ENCODE results near the gene RAB37. TPM values are rescaled to one million over a fixed set of nuclear protein-coding genes. Genes with fewer than 3 reads are reported as not detected.

RAB37 gene
- polyA plus RNA-seq, 4 donors = 4.8 to 5.6 (median 4.9) TPM

DNA sequence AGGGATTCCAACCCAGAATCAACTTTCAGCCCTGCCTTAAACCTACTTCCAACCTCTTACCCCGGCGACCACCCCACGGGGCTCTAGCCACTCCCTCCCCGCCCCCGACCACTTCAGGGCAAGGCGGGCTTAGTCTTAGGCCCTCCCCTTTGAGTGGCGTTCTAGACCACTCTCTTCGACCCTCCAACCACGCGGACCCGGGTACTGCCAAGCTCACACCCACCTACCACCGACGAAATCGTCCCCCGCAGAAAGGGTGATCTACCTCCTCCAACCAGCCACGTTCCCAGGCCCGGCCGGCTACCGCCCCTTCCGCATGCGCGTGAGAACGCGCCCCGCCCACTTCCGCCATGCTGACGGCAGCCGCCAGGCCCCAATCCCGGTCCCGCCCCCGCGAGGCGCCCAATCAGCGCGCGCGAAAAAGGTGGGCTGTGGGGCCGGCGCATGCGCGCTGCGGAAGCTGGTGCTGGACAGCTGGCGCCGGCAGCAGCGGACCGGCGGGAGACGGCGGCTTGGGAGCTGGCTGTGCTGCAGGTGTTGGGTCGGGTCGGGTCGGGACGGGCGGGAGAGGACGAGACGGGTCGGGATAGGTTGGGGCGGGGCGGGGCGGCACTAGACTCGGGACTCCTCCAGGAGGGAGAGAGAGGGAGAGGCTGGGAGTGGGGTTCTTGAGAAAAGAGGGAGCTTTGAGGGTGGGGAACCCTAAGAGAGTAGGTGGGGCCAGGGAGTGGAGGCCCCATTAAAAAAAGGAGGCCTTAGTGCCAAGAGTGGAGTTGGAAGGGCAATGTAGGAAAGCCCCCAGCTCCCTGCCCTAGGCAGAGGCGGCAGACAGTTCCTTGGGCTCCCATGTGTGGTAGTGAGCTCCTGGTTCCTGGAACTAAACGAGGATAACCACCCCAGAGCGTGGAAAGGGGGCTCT is 39.2 kb downstream of the RAB37 start, which contains the start of gene NAT9:
TSS of gene NAT9 (minus strand) at position 302 of the 919 bp plus-strand sequence. CDS start 647 bp downstream, outside the sequence.
- peak in 3 of 4 donors; percentile 89 to 92 (median 90) for DNase-seq (ENCODE audit: low read depth in 4 of 4, low spot score in 2 of 4)

DNA sequence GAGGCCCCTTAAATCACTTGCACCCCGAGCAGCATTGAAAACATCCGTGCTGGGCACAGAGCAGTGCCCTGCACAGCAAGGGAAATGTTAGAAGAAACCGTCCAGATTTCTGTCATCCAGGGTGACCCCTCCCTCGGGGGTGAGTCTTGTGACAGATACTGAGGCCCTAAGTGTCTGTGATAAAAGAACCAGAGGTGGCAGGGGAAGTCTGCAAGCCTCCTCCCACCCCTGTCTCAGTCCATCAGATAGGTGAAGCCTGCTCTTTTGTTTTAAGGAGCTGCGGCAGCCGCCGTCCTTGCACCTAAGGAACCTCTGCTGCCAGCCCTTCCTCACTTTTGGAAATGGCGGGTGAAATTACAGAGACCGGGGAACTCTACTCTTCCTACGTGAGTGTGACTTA is 39.9 kb downstream of the RAB37 start:
- DNase-seq (ENCODE audit: low read depth in 4 of 4, low spot score in 2 of 4) = no peak

DNA sequence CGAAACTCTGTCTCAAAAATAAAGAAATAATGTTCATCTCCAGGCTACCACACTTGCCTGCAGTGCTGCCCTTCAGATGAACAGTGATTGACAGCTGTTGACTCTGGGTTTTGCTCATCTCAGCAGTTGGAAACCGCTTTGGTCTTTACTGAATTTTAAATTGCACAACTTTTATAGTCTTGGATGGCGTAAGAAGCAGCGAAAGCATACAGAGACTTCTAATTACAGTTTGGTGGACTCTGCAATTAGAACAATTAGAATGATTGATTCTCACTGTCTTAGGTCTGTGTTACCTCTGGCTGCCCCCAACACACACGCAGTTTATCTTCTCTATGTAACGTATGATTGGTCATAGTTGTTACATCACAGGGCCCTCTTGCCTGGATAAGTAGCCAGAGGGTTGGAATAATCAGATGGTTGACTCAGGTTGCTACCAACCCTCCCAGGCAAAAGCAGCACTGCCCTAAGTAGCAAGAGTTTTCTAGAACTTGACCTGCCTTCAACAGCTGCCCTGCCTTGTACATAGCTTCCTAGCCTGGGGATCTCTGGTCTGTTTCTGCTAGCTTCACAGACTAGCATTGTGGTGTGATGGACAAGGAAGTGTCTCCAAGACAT is 41.0 kb downstream of the RAB37 start:
- DNase-seq (ENCODE audit: low read depth in 4 of 4, low spot score in 2 of 4) = no peak

DNA sequence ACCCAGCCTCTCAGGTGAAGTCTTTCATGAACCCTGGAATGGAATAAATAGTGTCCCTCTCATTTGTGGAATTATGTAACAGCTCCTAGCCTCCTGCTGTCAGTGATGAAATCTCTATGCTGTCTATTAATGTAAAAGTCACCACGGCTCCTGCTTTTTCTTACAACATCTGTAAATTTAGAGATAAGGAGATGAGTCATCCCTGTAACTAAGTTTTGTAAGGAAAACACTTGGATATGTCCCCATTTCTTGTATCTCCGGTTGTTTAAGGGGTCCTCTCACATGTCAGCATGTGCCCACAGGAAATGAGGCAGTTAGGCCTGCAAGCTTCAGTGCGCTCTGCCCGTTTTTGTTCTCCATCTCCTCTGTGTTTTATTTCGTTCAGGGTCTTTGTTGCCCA is 41.9 kb downstream of the RAB37 start:
- DNase-seq (ENCODE audit: low read depth in 4 of 4, low spot score in 2 of 4) = no peak

DNA sequence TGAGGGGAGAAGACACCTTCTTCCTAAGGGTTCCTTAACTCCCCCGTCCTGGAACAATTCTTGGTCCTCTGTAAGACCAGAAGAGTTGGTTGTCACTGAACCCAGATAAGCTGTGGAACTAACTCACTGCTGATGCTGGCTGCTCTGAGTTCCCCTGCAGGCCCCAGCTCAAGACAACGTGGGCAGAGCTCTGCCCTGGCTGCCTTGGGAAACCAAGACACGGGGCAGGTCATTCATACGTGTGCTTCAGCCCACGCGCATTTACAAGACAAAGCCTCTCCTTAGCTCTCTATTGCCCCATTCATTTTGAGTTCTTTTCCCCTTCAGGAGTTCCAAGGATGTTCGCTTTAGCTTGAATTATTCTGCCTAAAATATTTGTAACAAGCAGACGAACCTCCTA is 42.4 kb downstream of the RAB37 start:
- DNase-seq (ENCODE audit: low read depth in 4 of 4, low spot score in 2 of 4) = no peak

GRCh38 chr17:74779948-74780400 is 42.9 kb downstream of the RAB37 start:
- DNase-seq (ENCODE audit: low read depth in 4 of 4, low spot score in 2 of 4) = no peak

GRCh38 chr17:74780443-74781238 is 43.6 kb downstream of the RAB37 start:
- no peak for DNase-seq (ENCODE audit: low read depth in 4 of 4, low spot score in 2 of 4)

DNA sequence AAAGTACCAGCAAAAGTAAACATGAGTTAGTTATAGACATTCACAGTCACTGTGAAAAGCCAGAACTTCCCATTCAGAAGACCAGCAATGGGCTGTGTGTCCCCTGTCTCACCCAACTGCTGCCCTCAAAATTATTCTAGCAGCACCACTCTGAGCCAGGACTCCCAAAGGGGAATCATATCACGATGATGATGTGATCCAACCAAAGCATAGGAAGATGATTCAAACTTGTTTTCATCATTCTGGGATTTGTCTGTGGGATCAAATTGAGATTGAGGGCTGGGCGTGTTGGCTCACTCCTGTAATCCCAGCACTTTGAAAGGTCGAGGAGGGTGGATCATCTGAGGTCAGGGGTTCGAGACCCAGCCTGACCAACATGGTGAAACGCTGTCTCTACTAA is 45.5 kb downstream of the RAB37 start:
- no peak for DNase-seq (ENCODE audit: low read depth in 4 of 4, low spot score in 2 of 4)

DNA sequence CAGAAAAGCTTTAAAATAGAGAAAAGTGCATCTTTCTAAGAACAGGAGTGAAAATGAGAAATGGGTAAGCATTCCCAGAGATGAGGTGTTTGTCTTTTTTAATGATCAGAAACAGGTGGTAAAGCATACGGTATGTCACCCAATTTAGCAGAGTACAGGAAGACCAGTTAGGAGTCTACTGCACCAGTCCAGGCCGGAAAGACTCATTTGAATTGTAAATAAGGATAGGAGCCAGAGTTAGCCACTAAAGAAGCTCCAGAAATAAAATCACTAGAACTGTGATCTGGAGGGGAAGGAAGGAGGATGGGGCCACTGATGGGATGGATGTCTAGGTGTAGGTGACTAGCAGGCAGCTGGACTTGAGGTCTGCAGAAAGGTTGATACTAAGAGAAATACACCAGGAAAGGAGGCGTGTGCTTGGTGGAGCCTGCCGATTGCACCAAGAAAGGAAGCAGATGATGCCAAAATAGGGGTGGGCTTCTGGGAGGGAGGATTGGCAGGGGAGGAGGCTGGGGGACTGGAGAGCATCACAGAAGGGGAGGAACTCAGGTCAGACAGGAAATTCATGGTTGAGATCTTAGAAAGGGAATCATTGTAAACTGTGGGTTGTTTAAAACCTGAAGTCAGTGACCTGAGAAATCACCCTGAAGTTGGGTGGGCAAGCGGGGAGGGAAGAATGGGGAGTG is 47.2 kb downstream of the RAB37 start:
- no peak for DNase-seq (ENCODE audit: low read depth in 4 of 4, low spot score in 2 of 4)

- DNase-seq (ENCODE audit: low read depth in 4 of 4, low spot score in 2 of 4) = no peak
Measured at GRCh38 chr17:74785096-74785980, 48.3 kb downstream of the RAB37 start.

DNA sequence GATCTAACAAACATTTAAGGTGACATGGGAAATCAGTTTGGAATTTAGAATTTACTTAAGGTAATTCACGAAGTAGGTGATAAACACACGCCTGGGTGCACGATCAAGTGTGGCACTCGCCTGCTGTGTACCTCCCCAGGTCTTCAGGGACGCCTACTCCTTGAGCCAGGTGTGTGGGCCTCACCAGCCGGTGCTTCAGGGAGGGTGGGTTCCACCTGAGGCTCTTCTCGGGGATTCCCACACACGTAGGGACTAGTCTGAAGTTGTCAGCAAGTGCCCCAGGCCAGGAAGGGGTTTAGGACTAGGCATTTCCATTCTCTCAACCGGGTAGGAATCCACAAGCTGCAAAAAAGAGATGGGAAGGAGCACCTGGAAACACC is 48.9 kb downstream of the RAB37 start:
- no peak for DNase-seq (ENCODE audit: low read depth in 4 of 4, low spot score in 2 of 4)

DNA sequence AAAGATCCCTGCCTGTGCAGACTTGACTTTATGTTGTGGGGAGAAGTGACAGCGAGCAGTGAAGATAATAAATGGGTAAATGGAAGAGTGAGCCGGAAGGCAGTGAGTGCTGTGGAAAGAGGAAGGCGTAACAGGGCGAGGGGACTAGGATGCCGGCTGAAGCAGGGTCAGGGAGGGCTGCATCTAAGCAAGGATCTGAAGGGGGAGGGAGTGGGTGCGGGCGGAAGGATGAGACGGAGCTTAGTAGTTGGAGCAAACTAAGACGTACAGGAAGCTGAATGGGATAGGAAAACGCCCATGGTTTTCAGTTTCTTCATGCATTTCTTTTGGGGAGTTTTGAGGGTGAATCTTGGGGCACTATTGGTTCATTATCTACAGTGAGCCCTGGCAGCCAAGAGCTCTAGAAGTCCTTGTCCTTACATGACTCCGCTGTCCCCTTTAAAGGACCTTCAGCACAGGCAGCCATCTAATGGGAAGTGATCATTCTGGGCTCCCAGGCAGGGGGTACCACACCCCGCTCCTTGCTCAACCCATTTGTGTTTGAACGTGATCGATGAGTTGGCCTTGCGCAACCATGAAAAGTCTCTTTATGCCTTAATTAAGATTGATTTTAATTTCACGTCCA is 49.5 kb downstream of the RAB37 start:
- DNase-seq (ENCODE audit: low read depth in 4 of 4, low spot score in 2 of 4) = no peak

DNA sequence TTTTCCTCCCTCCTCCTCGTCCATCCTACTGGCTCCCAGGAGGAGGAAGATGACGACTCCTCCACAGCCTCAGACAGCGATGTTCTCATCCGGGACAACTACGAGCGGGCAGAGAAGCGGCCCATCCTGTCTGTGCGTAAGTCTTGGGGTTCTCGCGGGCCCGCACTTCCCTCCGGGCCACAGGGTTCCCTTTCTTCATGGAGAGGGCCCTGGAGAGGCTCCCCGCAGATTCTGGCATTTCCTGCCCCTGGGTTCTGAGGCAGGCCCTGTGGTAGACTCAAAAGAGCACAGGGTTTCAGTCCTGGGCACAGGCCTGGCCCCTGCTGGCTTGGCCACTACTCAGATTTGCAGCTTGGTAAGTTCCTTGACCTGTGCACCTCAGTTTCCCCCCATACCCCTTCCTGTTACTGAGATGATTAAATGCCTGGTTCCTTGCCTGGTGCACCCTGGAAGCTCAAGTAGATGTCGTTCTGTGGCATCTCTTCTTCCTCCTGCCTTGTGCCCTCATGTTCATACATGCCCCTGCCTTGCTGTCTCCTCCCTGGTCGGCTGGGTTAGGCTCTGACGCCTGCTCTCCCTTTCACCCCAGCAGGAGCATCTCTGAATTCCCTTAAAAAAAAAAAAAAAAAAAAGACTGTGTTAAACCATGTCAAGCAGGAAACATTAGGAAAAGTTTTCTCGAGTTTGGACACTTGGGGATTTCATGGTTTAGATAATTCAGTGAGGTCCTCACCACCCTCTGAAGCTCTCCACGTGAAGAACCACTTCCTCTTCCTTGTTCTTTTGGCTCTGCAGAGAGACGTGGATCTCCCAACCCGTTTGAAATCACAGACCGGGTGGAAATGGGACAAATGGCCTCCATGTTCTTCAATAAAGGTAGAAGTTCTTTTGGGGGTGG is 53.4 kb downstream of the RAB37 start:
- DNase-seq (ENCODE audit: low read depth in 4 of 4, low spot score in 2 of 4) = no peak

- no peak for DNase-seq (ENCODE audit: low read depth in 4 of 4, low spot score in 2 of 4)
Measured at GRCh38 chr17:74792586-74793105, 55.6 kb downstream of the RAB37 start.

- DNase-seq (ENCODE audit: low read depth in 4 of 4, low spot score in 2 of 4) = no peak
Measured at GRCh38 chr17:74795327-74796020, 58.4 kb downstream of the RAB37 start.

- no peak for DNase-seq (ENCODE audit: low read depth in 4 of 4, low spot score in 2 of 4)
Measured at GRCh38 chr17:74796211-74796610, 59.2 kb downstream of the RAB37 start.

GRCh38 chr17:74796866-74797265 is 59.8 kb downstream of the RAB37 start:
- DNase-seq (ENCODE audit: low read depth in 4 of 4, low spot score in 2 of 4) = no peak
